WTC11 (cell line): Measurements from ENCODE around the gene CACNA1E. TPM values are rescaled to one million over a fixed set of nuclear protein-coding genes. Genes with fewer than 3 reads are reported as not detected.

ENCODE experiments used
- ATAC-seq: fragments of 200-7000 bp; cut with Tn5 transposase; 2 replicates; pipeline ENCODE4 v1.10.0; 2021; ENCODE audit warnings: mild to moderate bottlenecking, moderate library complexity
- CTCF ChIA-PET: fragments of 300-600 bp; sonication (Branson Sonifier 250); formaldehyde crosslinking; loops from one replicate; lab custom pipeline; 2021; ENCODE audit warnings: antibody characterized with exemption; lab: Charles Lee
- POLR2A ChIA-PET: fragments of 350-600 bp; sonication (Branson Sonifier 250); formaldehyde crosslinking; loops from one replicate; lab custom pipeline; 2021; ENCODE audit warnings: antibody characterized with exemption; lab: Charles Lee
- DNase-seq: peaks from one replicate; pipeline ENCODE4 v3.0.0; 2021; ENCODE audit warnings: low spot score
- H3K27ac Mint-ChIP-seq: 2 replicates; pipeline ENCODE4 v1.8.0; 2021; ENCODE audit warnings: mixed read lengths
- H3K27me3 Mint-ChIP-seq: 2 replicates; pipeline ENCODE4 v1.8.0; 2021; ENCODE audit warnings: low read depth, mild to moderate bottlenecking, moderate library complexity, mixed read lengths
- H3K36me3 Mint-ChIP-seq: 2 replicates; pipeline ENCODE4 v1.8.0; 2021; ENCODE audit warnings: mixed read lengths
- H3K4me1 Mint-ChIP-seq: 2 replicates; pipeline ENCODE4 v1.8.0; 2022; ENCODE audit warnings: mixed read lengths
- H3K4me3 Mint-ChIP-seq: 2 replicates; pipeline ENCODE4 v1.8.0; 2021; ENCODE audit warnings: mild to moderate bottlenecking, moderate library complexity, mixed read lengths
- H3K9me3 Mint-ChIP-seq: 2 replicates; pipeline ENCODE4 v1.8.0; 2021; ENCODE audit warnings: mixed read lengths
- ATF1 ChIP-seq: sonication (generic); formaldehyde crosslinking; IDR thresholded peaks from 2 replicates; pipeline ENCODE4 v1.8.1; 2023; ENCODE audit warnings: mild to moderate bottlenecking, moderate library complexity, missing genetic modification reagents
- ATF2 ChIP-seq: sonication (generic); formaldehyde crosslinking; IDR thresholded peaks from 2 replicates; pipeline ENCODE4 v1.8.1; 2022; ENCODE audit warnings: low read depth, missing genetic modification reagents, borderline replicate concordance
- ATF3 ChIP-seq: sonication (generic); formaldehyde crosslinking; conservative IDR thresholded peaks from 2 replicates; pipeline ENCODE4 v1.8.1; 2022; ENCODE audit warnings: mild to moderate bottlenecking, missing genetic modification reagents
- CBFB ChIP-seq: sonication (generic); formaldehyde crosslinking; IDR thresholded peaks from 2 replicates; pipeline ENCODE4 v1.8.1; 2022; ENCODE audit warnings: mild to moderate bottlenecking, low read depth, missing genetic modification reagents
- ESRRA ChIP-seq: sonication (generic); formaldehyde crosslinking; IDR thresholded peaks from 2 replicates; pipeline ENCODE4 v1.8.1; 2022; ENCODE audit warnings: mild to moderate bottlenecking, missing genetic modification reagents, borderline replicate concordance
- FOXJ3 ChIP-seq: sonication (generic); formaldehyde crosslinking; IDR thresholded peaks from 2 replicates; pipeline ENCODE4 v1.9.0; 2021; ENCODE audit warnings: missing genetic modification reagents, mild to moderate bottlenecking, borderline replicate concordance
- FOXK1 ChIP-seq: sonication (generic); formaldehyde crosslinking; IDR thresholded peaks from 2 replicates; pipeline ENCODE4 v1.8.0; 2022; ENCODE audit warnings: mild to moderate bottlenecking, moderate library complexity, missing genetic modification reagents
- HMGXB4 ChIP-seq: sonication (generic); formaldehyde crosslinking; IDR thresholded peaks from 2 replicates; pipeline ENCODE4 v1.8.1; 2023; ENCODE audit warnings: mild to moderate bottlenecking, moderate library complexity, missing genetic modification reagents
- JUN ChIP-seq: sonication (generic); formaldehyde crosslinking; IDR thresholded peaks from 2 replicates; pipeline ENCODE4 v1.8.0; 2023; ENCODE audit warnings: mild to moderate bottlenecking, missing genetic modification reagents
- KAT7 ChIP-seq: sonication (generic); formaldehyde crosslinking; IDR thresholded peaks from 2 replicates; pipeline ENCODE4 v1.8.1; 2023; ENCODE audit warnings: missing genetic modification reagents, mild to moderate bottlenecking, borderline replicate concordance
- MAX ChIP-seq: sonication (generic); formaldehyde crosslinking; IDR thresholded peaks from 2 replicates; pipeline ENCODE4 v1.8.0; 2022; ENCODE audit warnings: mild to moderate bottlenecking, missing genetic modification reagents
- NR1H2 ChIP-seq: sonication (generic); formaldehyde crosslinking; IDR thresholded peaks from 2 replicates; pipeline ENCODE4 v1.9.0; 2021; ENCODE audit warnings: mild to moderate bottlenecking, moderate library complexity, missing genetic modification reagents
- NR2C2 ChIP-seq: sonication (generic); formaldehyde crosslinking; IDR thresholded peaks from 2 replicates; pipeline ENCODE4 v1.8.0; 2022; ENCODE audit warnings: mild to moderate bottlenecking, missing genetic modification reagents
- TCF7 ChIP-seq: sonication (generic); formaldehyde crosslinking; IDR thresholded peaks from 2 replicates; pipeline ENCODE4 v1.8.0; 2022; ENCODE audit warnings: mild to moderate bottlenecking, low read depth, missing genetic modification reagents, moderate library complexity
- TEAD4 ChIP-seq: sonication (generic); formaldehyde crosslinking; IDR thresholded peaks from 2 replicates; pipeline ENCODE4 v1.8.0; 2022; ENCODE audit warnings: mild to moderate bottlenecking, missing genetic modification reagents
- USF1 ChIP-seq: sonication (generic); formaldehyde crosslinking; IDR thresholded peaks from 2 replicates; pipeline ENCODE4 v1.8.0; 2022; ENCODE audit warnings: mild to moderate bottlenecking, missing genetic modification reagents
- USF2 ChIP-seq: sonication (generic); formaldehyde crosslinking; IDR thresholded peaks from 2 replicates; pipeline ENCODE4 v1.8.1; 2023; ENCODE audit warnings: mild to moderate bottlenecking, missing genetic modification reagents, moderate library complexity
- ZBTB21 ChIP-seq: sonication (generic); formaldehyde crosslinking; IDR thresholded peaks from 2 replicates; pipeline ENCODE4 v1.8.1; 2023; ENCODE audit warnings: mild to moderate bottlenecking, missing genetic modification reagents, borderline replicate concordance
- ZNF263 ChIP-seq: sonication (generic); formaldehyde crosslinking; IDR thresholded peaks from 2 replicates; pipeline ENCODE4 v1.8.1; 2022; ENCODE audit warnings: low read depth, mild to moderate bottlenecking, moderate library complexity, missing genetic modification reagents
- ZNF423 ChIP-seq: fragments of 250-450 bp; sonication (Bioruptor Pico); IDR thresholded peaks from 2 replicates; pipeline ENCODE4 v2.1.2; 2022; ENCODE audit warnings: mild to moderate bottlenecking, moderate library complexity
- total RNA-seq: library from RNA; stranded (reverse); gene quantifications from 3 replicates; pipeline ENCODE4 v1.2.3, GENCODE V29; 2021
- TF ChIP-seq, protein P1 (sequence below): fragments of 250-450 bp; sonication (Bioruptor Pico); IDR thresholded peaks from 2 replicates; pipeline ENCODE4 v1.9.0; 2021; ENCODE audit warnings: mild to moderate bottlenecking
- TF ChIP-seq, protein P2 (sequence below): sonication (generic); formaldehyde crosslinking; IDR thresholded peaks from 2 replicates; pipeline ENCODE4 v1.8.1; 2022; ENCODE audit warnings: low read depth, mild to moderate bottlenecking, moderate library complexity, missing genetic modification reagents, borderline replicate concordance

The CACNA1E gene
- total RNA-seq, 1 experiment from 2014 or later, result 0.63 TPM

GRCh38 chr1:181558416-181558815 is 75.1 kb downstream of the CACNA1E start (continued):
- TF ChIP-seq CBFB, result no peak

DNA sequence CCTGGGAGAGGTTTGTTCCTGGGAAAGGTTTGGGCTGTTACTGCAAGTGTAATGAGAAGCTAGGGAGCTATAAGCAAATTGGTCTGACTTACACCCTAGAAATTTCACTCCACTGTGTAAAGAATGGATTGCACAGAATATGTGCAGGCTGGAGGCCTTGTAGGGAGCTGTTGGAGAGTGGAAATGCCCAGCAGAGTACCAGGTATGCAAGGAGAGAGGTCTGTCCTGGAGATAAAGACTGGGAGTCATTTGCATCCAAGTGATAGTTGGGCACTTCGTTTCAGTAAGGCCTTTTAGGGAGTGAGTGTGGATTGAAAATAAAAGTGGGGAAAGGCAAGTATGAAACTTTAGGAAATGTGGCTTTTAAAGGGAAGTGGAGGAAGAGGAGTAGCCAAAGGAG is 75.8 kb downstream of the CACNA1E start:
- TF ChIP-seq ATF1 (CRISPR knock-in tag) (no peak), ATF2 (no peak), ZBTB21 (CRISPR knock-in tag) (no peak), ATF3 (CRISPR knock-in tag) (no peak), ZNF263 (no peak), HMGXB4 (CRISPR knock-in tag) (no peak), USF1 (CRISPR knock-in tag) (no peak), FOXK1 (CRISPR knock-in tag) (no peak), MAX (no peak)
- TF ChIP-seq, protein P1, sequence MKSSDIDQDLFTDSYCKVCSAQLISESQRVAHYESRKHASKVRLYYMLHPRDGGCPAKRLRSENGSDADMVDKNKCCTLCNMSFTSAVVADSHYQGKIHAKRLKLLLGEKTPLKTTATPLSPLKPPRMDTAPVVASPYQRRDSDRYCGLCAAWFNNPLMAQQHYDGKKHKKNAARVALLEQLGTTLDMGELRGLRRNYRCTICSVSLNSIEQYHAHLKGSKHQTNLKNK, result no peak
- ATAC-seq (peak; percentile 65), DNase-seq (no peak)
- Mint-ChIP-seq H3K4me1 (no peaks in the 10 kb centered on the region), H3K4me3 (no peak overlapping the region), H3K27me3 (no peaks in the 10 kb centered on the region), H3K36me3 (no peaks in the 10 kb centered on the region), H3K27ac (no peak overlapping the region), H3K9me3 (no peaks in the 10 kb centered on the region)
- ChIA-PET POLR2A (no interaction called here), CTCF (interaction anchor here (0.8 to 1.4 kb wide), 4 partner anchors 65 to 495 kb away, joined by 3 to 4 read pairs (median 3); no protein-coding TSS in a partner anchor)

DNA sequence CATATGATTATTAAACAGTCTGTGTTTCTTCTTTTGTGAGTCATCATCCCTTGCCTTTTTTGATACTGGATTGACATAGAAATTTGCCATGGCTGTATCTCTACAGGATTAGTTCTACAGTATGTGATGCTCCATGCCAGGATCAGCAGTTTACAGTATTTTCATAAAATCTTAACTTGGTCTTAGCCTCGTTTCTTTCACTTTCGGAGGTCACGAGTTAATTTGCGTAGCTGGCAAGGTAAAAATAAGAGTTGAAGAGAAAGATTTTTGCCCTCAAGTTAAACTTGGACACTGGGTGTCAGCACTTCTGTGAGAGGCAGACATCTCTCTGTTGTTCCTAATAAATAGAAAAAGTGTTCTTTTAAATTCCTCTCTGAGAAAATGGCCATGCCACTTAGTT is 79.1 kb downstream of the CACNA1E start:
- no peak for TF ChIP-seq ATF3 (CRISPR knock-in tag)
- no peak for TF ChIP-seq ZNF423 (CRISPR knock-in tag)
- TF ChIP-seq NR1H2 (CRISPR knock-in tag), result no peak
- TF ChIP-seq KAT7, result no peak
- TF ChIP-seq NR2C2 (CRISPR knock-in tag), result no peak
- TF ChIP-seq JUN (CRISPR knock-in tag), result no peak
- TF ChIP-seq FOXJ3 (CRISPR knock-in tag), result no peak
- POLR2A ChIA-PET, result no interaction called here

GRCh38 chr1:181568736-181569135 is 85.4 kb downstream of the CACNA1E start:
- Mint-ChIP-seq H3K36me3 (no peaks in the 10 kb centered on the region), H3K27ac (no peak overlapping the region), H3K27me3 (no peaks in the 10 kb centered on the region; the same call in 1 of the 2 replicates), H3K4me3 (no peak overlapping the region), H3K9me3 (peaks cover 8% of the 10 kb centered on the region), H3K4me1 (no peaks in the 10 kb centered on the region)
- ATAC-seq, result no peak
- POLR2A ChIA-PET, result no interaction called here
- DNase-seq, result no peak
- CTCF ChIA-PET, result no interaction called here
- TF ChIP-seq TEAD4, result no peak
- TF ChIP-seq TCF7, result no peak
- TF ChIP-seq, protein P2, sequence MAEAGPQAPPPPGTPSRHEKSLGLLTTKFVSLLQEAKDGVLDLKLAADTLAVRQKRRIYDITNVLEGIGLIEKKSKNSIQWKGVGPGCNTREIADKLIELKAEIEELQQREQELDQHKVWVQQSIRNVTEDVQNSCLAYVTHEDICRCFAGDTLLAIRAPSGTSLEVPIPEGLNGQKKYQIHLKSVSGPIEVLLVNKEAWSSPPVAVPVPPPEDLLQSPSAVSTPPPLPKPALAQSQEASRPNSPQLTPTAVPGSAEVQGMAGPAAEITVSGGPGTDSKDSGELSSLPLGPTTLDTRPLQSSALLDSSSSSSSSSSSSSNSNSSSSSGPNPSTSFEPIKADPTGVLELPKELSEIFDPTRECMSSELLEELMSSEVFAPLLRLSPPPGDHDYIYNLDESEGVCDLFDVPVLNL (CRISPR knock-in tag), result no peak
- TF ChIP-seq ESRRA, result no peak
- no peak for TF ChIP-seq USF2
- TF ChIP-seq ATF2, result no peak

More for the DNA sequence above, 79.1 kb downstream of the CACNA1E start:
- Mint-ChIP-seq H3K36me3 (no peaks in the 10 kb centered on the region), H3K4me1 (no peaks in the 10 kb centered on the region), H3K27ac (no peak overlapping the region), H3K9me3 (peaks cover 8% of the 10 kb centered on the region), H3K27me3 (no peaks in the 10 kb centered on the region; the same call in 1 of the 2 replicates), H3K4me3 (no peak overlapping the region)
- no peak for ATAC-seq
- no peak for DNase-seq
- CTCF ChIA-PET, result no interaction called here
